Measurements from ENCODE around the gene UNC5A.

UNC5A gene

DNA sequence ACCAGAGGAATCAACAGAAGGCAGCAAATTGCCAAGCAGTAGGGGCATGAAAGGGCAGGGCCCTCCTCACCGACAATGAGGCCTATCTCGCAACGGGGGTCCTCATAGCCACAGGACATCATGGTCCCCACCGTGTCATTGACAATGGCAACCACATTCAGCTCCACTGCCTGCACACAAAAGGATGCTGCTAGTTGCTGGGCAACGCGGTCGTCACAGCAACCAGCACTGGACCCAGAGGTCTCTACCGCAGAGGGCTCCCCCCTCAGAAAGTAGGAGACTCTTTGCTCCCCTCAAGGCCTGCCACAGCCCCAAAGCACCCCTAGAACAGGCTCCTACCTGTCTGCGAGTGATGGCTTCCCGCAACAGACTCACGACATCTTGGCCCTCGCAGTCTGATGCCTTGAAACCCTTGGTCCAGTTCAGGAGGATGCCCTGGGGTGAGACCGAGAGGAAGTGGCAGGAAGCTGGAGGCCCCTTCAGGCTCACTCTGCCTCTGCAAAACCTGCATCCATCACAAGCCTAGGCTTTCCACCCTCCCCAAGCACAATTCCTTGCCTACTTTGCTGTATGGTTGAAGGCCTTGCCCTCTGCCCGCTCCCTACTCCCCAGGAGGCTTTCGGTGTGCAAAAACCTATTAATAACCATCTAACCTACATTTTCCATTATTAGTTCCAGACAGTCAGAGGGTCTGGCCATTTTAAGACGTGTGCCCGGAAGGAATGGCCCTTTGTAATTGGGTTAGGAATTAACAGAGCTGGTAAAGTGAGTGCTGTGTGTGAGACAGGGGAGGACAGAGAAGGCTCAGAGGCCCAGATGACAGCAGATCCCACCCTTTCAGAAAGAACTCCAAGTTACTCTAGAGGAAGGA, 73.6 kb downstream of the UNC5A start:
- no peak overlapping the region for H3K27ac Mint-ChIP-seq
- no peak overlapping the region for H3K4me3 Mint-ChIP-seq
- H3K4me1 Mint-ChIP-seq (ENCODE audit: low read depth) = peaks cover 5% of the 10 kb centered on the region
- no peaks in the 10 kb centered on the region for H3K36me3 Mint-ChIP-seq (ENCODE audit: low read depth)
- no peaks in the 10 kb centered on the region for H3K9me3 Mint-ChIP-seq
- DNase-seq = no peak
- H3K27me3 Mint-ChIP-seq = peaks cover 5% of the 10 kb centered on the region

DNA sequence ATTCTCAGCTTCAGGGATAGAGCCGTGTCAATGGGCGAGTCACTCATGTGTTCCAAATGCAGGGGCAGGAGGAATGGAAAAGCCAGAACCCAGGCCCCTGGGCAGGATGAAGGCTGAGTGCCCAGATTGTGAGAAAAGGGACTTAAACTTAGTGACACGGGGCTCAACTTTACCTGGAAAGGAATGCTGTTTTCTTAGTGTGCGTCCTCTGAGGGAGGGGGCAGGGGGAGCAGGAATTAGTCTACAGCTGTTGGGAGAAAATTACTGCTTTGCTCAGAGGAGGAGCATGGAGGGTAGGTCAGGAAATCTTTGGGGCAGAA, 74.2 kb downstream of the UNC5A start:
- no peaks in the 10 kb centered on the region for H3K36me3 Mint-ChIP-seq (ENCODE audit: low read depth)
- peaks cover 5% of the 10 kb centered on the region for H3K4me1 Mint-ChIP-seq (ENCODE audit: low read depth)
- H3K9me3 Mint-ChIP-seq = no peaks in the 10 kb centered on the region
- peaks cover 2% of the 10 kb centered on the region for H3K27me3 Mint-ChIP-seq
- DNase-seq = no peak
- H3K4me3 Mint-ChIP-seq = no peak overlapping the region
- H3K27ac Mint-ChIP-seq = no peak overlapping the region

DNA sequence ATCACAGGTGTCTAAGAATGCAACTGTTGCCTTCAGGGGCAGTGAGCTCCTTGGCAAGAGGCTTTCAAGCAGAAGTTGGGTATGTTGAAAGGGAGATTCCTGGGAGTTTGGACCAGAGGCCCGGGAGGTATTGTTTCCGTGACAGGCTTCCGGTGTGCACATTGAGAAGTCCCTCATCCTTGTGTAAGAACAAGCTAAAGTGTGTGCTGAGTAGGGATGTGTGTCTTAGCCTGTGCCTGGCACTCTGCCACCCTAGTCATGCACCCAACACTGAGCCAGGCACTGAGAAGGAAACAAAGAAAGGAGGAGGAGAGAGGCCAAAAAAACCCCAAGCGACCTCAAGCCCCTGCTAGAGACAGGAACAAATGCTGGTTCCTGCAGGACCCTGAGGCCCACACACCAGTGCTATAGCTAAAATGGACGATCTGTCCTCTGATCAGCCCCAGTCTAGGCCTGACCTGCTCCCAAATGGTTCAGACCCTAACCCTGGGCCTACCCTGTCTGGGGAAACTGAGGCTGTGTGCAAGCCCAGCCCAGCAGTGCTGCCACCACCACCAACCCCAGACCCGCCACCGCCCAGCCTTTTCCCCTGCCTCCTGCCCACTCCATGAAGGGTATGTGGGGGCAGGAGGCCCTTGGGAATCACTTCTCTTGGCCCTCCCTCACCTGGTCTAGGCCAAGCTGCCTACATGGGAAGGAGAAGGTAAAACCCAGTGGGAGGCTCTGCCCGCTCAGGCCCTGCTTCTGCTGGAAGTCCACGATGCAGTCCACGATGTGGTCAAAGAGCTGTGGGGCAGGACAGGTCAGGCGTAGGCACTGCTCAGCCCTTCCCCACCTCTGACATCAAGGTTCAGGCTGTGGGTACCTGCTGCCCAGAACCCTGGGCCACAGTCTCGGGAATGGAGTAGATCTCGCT, 76.2 kb downstream of the UNC5A start:
- Mint-ChIP-seq H3K4me1 (ENCODE audit: low read depth) (peaks cover 5% of the 10 kb centered on the region), H3K27ac (no peak overlapping the region), H3K27me3 (no peaks in the 10 kb centered on the region), H3K36me3 (ENCODE audit: low read depth) (no peaks in the 10 kb centered on the region), H3K9me3 (no peaks in the 10 kb centered on the region), H3K4me3 (no peak overlapping the region)
- DNase-seq = no peak

DNA sequence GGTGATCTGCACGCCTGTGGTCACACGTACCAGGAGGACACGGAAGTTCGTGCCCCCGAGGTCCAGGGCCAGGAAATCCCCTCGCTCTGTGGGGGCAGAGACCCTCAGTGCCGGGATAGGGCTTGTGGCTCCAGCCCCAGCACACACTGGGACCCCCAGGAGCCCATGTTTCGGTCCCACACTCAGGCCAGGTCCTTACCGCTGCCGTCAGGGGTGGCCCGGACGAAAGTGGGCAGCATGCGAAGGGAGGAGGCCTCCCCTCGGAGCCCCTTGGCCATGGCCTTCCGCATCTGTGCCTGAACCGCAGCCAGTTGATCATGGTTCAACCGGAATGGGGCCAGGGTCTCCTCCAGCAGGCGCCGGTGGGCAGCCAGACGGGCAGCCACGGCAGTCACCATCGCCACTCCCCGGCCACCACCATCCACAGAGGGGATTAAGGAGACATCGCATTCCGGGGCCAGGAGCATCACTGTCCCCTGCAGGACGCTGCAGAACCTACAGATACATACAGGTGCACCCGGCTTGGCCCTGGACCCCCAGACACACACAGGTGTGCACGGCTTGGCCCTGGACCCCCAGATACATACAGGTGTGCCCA, 77.0 kb downstream of the UNC5A start:
- Mint-ChIP-seq H3K4me1 (ENCODE audit: low read depth) (peaks cover 5% of the 10 kb centered on the region), H3K27ac (no peak overlapping the region), H3K4me3 (no peak overlapping the region), H3K36me3 (ENCODE audit: low read depth) (no peaks in the 10 kb centered on the region), H3K9me3 (no peaks in the 10 kb centered on the region), H3K27me3 (no peaks in the 10 kb centered on the region)
- DNase-seq = no peak

DNA sequence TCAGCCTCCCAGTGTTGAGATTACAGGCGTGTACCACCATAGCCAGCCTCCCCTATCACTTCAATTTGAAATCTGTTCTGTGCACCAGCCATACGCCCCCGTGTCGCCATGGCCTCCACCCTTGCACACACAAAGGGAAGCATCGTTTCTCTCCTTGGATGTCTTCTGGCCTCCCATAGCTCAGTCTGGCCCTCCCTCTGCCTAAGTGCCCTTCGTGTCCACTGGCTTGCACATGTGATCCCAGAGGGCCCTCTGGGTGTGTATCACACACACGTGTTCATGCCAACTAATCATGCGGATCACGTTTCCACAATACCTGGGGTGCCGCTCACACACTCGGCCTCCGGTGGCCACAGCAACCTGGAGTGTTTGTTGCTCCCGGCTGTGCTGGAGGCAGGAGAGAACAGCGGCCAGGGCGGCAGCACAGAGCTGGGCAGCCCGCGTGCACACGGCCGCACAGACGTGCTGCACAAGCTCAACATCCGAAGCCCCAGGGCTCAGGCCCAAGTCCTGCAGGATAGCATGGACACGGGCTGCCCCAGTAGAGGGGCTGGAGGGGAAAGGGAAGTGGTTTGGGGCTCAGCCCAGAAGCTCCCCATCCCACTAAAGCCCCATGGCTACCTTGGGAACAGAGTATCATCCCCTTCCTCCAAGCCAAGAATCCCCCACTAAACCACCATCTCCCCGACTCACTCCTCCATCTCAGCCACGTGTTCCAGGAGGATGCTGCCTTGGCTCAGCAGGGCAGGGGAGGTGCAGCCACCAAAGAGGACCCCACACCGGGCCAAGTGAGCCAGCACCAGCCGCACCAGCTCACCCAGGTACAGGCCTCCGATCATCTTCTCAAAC, 77.9 kb downstream of the UNC5A start:
- Mint-ChIP-seq H3K36me3 (ENCODE audit: low read depth) (no peaks in the 10 kb centered on the region), H3K27ac (no peak overlapping the region), H3K27me3 (no peaks in the 10 kb centered on the region), H3K4me3 (no peak overlapping the region), H3K4me1 (ENCODE audit: low read depth) (peaks cover 5% of the 10 kb centered on the region), H3K9me3 (no peaks in the 10 kb centered on the region)
- no peak for DNase-seq

DNA sequence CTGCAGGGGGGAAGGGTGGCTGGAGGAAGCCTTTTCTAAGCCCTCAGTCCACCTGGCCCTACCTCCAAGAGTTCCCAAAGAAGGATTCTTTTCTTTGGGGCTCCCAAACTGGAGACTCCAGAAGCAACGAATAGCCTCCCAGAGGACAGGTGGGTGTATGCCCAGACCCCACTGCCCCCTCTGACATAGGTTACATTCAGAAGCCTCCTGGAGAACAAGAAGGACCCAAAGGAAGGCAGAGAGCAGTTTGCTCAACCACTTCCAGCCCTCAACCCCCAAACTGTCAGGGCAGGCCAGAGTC, 78.5 kb downstream of the UNC5A start:
- no peak for DNase-seq
- Mint-ChIP-seq H3K4me1 (ENCODE audit: low read depth) (peaks cover 5% of the 10 kb centered on the region), H3K36me3 (ENCODE audit: low read depth) (no peaks in the 10 kb centered on the region), H3K4me3 (no peak overlapping the region), H3K27ac (no peak overlapping the region), H3K27me3 (no peaks in the 10 kb centered on the region), H3K9me3 (no peaks in the 10 kb centered on the region)

DNA sequence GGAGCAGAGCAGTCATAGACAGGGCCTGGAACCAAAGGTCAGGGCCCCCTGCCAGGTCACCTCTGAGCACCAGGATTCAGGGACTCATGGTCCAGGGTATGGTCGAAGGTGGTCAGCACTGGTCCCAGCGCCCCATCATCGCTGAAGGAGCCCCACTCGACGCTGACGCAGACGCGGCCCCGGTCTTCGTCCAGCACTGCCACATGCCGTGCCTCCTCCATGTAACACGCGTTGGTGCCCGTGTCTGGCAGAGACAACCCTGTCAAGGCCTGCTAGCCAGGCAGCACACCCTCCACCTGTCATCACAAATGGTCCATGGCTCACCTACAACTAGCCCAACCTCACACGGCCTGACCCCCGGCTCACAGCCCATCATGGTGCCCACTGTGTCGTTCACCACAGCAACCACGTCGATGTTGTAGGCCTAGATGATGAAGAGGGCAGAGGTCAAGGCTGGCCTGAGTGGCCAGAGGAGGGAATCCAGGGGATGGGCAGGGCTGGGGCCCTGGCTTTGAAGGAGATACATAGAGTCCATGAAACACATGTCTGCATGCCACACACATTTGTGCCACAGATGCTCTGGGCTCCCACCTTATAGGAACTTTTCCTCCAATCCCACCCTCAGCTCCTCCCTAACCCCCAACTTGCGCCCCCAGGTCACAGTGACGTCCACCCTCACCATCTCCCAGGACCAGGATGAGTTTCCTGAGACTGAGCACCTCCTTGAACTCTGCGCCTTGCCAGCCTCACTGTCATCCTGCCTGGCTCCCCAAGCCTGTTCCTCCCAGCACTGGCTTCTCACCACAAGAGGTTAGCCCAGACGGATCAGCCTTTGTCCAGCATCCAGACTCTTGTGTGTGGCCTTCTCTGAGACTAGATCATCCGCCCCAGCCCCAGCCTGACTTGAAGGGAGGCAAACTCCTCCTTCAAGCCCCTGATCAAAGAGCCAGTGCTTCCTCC, 79.2 kb downstream of the UNC5A start:
- H3K27me3 Mint-ChIP-seq = no peaks in the 10 kb centered on the region
- H3K36me3 Mint-ChIP-seq (ENCODE audit: low read depth) = no peaks in the 10 kb centered on the region
- H3K9me3 Mint-ChIP-seq = no peaks in the 10 kb centered on the region
- H3K4me3 Mint-ChIP-seq = no peak overlapping the region
- H3K27ac Mint-ChIP-seq = no peak overlapping the region
- peaks cover 4% of the 10 kb centered on the region for H3K4me1 Mint-ChIP-seq (ENCODE audit: low read depth)
- DNase-seq = peak; percentile 14

DNA sequence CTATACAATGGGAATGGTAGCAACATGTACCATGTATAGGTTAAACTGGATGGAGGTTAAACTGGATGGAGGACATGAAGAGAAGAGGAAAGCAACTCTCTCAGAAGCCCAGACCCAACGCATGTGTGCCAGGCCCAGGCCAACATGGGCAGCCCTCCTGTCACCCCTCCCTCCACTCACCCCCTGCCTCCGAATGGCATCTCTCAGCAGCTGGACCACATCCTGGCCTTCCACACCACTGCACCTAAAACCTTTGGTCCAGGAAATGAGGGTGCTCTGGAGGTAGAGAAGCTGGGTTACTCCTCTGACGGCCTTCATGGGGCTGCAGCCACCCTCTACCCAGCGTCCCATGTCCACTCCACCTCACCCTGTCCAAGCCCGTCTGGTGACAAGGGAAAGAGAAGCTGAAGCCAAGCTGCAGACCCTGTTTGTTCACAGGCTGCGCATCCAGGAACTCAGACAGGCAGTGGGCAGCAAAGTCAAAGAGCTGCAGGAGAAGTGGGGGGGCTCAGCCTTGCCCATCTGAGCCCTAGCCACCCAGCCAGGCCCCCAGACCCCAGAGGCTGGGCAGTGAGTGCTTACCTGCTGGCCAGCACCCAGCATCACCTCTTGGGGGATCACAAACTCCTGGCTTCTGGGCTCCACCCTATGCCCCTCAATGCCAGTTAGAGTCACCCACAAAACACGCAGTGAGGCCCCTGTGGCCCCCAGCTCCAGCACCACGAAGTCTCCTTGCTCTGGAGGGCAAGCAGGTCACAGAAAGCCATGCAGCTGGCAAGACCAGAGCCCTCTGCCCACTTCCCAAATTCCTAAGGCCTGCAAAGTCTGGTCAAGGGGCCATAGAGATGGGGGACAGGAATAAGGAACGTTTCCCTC, 80.3 kb downstream of the UNC5A start:
- peak; percentile 17 for DNase-seq

DNA sequence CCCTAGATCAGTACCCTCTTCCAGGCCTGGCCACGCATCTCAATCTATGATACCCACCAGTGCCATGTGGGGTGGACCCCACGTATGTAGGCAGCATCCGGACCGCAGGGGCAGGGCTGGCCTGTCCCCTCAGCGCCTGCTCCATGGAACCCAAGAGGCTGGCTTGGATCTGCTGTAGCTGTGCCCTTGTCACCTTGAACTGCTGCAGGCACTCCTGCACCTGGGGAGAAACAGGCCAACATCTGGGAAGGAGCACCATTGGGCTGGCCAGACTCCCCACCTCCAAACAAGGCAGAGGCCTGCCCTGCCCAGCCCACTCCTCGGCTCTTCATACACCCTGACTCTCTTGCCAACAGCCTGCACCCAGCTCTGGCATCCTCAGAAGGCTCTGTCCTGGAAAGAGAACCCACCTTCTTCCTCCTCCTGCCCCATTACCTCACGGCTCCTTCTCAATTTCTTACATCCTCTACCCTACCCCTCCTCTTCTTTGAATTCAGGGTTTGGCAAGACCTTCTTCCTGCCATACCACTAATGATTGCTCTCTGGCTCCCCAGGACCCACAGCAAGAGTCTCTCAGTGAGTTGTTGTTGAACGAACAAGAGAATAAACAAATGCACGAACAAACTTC, 81.1 kb downstream of the UNC5A start:
- no peak overlapping the region for H3K27ac Mint-ChIP-seq
- H3K27me3 Mint-ChIP-seq = no peaks in the 10 kb centered on the region
- H3K36me3 Mint-ChIP-seq (ENCODE audit: low read depth) = no peaks in the 10 kb centered on the region
- no peaks in the 10 kb centered on the region for H3K9me3 Mint-ChIP-seq
- H3K4me1 Mint-ChIP-seq (ENCODE audit: low read depth) = peaks cover 1% of the 10 kb centered on the region
- no peak overlapping the region for H3K4me3 Mint-ChIP-seq
- peak; percentile 22 for DNase-seq

More for the DNA sequence above, 80.3 kb downstream of the UNC5A start:
- Mint-ChIP-seq H3K4me3 (no peak overlapping the region), H3K27me3 (no peaks in the 10 kb centered on the region), H3K27ac (no peak overlapping the region), H3K9me3 (no peaks in the 10 kb centered on the region), H3K4me1 (ENCODE audit: low read depth) (no peaks in the 10 kb centered on the region), H3K36me3 (ENCODE audit: low read depth) (no peaks in the 10 kb centered on the region)

DNA sequence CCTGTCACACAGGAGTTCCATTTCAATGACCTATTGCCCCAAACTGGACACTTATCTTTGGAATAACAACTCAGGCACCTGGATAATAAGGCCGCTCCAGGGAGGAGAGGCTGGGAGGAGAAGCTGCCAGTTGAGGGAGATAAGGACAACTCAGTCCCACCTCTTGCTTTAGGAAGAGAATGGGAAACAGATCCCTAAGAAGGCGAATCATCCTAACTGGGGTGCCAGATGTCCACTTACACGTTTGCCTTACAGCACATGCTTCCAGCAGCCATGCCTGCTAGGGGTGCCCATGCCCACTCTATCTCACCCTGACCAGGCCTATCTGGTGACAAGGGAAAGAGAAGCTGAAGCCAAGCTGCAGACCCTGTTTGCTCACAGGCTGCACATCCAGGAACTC, 82.3 kb downstream of the UNC5A start:
- H3K9me3 Mint-ChIP-seq = no peaks in the 10 kb centered on the region
- peaks cover 6% of the 10 kb centered on the region for H3K4me1 Mint-ChIP-seq (ENCODE audit: low read depth)
- H3K4me3 Mint-ChIP-seq = no peak overlapping the region
- no peaks in the 10 kb centered on the region for H3K27me3 Mint-ChIP-seq
- H3K27ac Mint-ChIP-seq = no peak overlapping the region
- DNase-seq = peak; percentile 15
- H3K36me3 Mint-ChIP-seq (ENCODE audit: low read depth) = no peaks in the 10 kb centered on the region

DNA sequence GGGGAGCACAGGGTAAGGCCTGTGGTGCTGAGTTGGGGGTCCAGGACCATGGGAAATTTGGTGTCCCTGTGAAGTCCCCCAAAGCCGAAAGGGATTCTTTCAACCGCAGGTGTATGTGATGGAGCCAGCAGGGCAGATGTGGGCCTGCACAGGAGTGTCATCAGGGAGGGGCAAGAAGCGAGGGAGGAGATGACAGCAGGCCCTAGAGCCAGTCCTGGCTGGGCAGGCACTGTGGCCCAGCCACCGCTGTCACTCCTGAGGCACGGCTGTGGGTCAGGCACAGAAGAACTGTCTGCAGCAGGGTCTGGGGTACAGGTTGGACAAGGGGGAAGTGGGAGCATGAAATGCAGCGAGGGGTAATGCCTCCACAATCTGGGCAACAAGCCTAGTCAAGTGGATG, 83.9 kb downstream of the UNC5A start:
- H3K27ac Mint-ChIP-seq = no peak overlapping the region
- DNase-seq = peak; percentile 11
- H3K9me3 Mint-ChIP-seq = no peaks in the 10 kb centered on the region
- peaks cover 11% of the 10 kb centered on the region for H3K4me1 Mint-ChIP-seq (ENCODE audit: low read depth)
- H3K4me3 Mint-ChIP-seq = no peak overlapping the region
- H3K27me3 Mint-ChIP-seq = no peaks in the 10 kb centered on the region
- no peaks in the 10 kb centered on the region for H3K36me3 Mint-ChIP-seq (ENCODE audit: low read depth)

DNA sequence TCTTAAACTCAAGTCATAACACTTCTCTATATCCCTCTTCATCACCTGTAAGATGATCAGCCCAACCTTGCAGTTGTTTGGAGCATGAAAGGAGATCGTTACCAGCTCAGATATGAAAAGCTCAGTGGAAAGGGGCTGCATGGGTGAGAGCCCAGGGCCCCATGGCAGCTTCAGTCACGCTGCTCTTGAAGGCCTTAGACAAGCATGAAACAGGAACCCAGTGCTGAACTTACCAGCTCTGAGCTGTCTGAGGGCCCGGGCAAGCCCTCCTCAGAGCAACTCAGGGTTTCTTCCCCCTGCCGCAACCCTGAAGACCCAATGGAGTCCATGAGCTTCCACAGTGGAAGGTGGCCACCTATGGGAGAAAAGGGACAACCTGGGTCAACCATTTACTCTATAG, 85.5 kb downstream of the UNC5A start:
- Mint-ChIP-seq H3K27me3 (no peaks in the 10 kb centered on the region), H3K27ac (no peak overlapping the region), H3K4me1 (ENCODE audit: low read depth) (peaks cover 24% of the 10 kb centered on the region)

More for the DNA sequence above, 85.5 kb downstream of the UNC5A start:
- Mint-ChIP-seq H3K9me3 (no peaks in the 10 kb centered on the region), H3K36me3 (ENCODE audit: low read depth) (peaks cover 10% of the 10 kb centered on the region), H3K4me3 (no peak overlapping the region)
- peak; percentile 20 for DNase-seq

All from activated T-cell treated with anti-CD3 and anti-CD28 coated beads, Interleukin-2, amount 50 U/mL, for 24 hours (primary cell).